Activated T-cell treated with anti-CD3 and anti-CD28 coated beads, Interleukin-2, amount 50 U/mL, for 1 hour (primary cell): ENCODE measurements around the gene KLHL11.

Source experiments
- DNase-seq: peaks from one replicate; pipeline ENCODE4 v3.0.0-alpha.2; 2020

The KLHL11 gene, protein sequence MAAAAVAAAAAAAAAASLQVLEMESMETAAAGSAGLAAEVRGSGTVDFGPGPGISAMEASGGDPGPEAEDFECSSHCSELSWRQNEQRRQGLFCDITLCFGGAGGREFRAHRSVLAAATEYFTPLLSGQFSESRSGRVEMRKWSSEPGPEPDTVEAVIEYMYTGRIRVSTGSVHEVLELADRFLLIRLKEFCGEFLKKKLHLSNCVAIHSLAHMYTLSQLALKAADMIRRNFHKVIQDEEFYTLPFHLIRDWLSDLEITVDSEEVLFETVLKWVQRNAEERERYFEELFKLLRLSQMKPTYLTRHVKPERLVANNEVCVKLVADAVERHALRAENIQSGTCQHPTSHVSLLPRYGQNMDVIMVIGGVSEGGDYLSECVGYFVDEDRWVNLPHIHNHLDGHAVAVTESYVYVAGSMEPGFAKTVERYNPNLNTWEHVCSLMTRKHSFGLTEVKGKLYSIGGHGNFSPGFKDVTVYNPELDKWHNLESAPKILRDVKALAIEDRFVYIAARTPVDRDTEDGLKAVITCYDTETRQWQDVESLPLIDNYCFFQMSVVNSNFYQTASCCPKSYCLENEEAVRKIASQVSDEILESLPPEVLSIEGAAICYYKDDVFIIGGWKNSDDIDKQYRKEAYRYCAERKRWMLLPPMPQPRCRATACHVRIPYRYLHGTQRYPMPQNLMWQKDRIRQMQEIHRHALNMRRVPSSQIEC

GRCh38 chr17:41864836-41865595, at the start of gene KLHL11:
TSS of gene KLHL11 (minus strand) at chr17:41865423. CDS start at chr17:41865370, 53 bp downstream.
- DNase-seq, result peak; percentile 89

- DNase-seq, result no peak
Measured at GRCh38 chr17:41915020-41915419, 49.8 kb upstream of the KLHL11 start.

DNA sequence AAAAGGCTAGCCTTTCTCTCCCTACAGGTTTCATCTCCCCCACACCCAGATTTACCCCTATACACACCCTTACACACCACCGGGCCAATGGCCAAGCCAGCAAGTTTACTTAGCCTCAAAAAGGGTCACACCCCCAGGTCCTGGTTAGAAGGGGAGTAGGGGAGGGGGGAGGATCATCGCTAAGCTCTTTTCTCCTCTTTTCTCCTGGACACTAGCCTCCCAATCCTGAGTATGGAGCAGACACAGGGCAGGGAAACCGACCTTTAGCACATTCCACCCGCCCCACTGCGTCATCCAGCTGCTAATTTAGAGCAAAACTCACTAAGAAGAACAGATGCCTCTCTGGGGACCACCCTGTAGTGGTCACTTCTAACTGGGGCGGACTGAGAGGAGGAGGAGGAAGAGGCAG, 49.1 kb upstream of the KLHL11 start:
- no peak for DNase-seq

GRCh38 chr17:41913798-41914197, 48.6 kb upstream of the KLHL11 start:
- DNase-seq, result no peak

DNA sequence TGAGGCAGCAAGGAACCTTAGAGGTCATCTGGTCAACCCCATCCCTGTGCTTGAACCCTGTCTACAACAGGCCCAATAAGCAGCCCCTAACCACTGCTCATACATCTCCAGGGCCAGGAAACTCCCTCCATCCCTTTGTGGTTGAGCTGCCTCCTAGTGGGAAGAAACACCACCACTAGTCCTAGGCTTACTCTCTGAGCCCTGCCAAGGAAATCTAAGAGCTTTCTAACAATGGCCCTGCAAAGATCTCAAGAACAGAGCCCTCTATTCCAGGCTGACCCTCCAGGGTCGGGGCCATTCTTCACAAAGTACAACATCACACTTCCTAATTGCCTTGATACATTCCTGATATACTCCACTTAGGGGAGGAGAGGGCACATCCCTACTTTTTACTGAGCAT, 47.7 kb upstream of the KLHL11 start:
- no peak for DNase-seq

- DNase-seq, result no peak
Measured at GRCh38 chr17:41910701-41911391, 45.6 kb upstream of the KLHL11 start.

- no peak for DNase-seq
Measured at GRCh38 chr17:41909088-41909487, 43.9 kb upstream of the KLHL11 start.

DNA sequence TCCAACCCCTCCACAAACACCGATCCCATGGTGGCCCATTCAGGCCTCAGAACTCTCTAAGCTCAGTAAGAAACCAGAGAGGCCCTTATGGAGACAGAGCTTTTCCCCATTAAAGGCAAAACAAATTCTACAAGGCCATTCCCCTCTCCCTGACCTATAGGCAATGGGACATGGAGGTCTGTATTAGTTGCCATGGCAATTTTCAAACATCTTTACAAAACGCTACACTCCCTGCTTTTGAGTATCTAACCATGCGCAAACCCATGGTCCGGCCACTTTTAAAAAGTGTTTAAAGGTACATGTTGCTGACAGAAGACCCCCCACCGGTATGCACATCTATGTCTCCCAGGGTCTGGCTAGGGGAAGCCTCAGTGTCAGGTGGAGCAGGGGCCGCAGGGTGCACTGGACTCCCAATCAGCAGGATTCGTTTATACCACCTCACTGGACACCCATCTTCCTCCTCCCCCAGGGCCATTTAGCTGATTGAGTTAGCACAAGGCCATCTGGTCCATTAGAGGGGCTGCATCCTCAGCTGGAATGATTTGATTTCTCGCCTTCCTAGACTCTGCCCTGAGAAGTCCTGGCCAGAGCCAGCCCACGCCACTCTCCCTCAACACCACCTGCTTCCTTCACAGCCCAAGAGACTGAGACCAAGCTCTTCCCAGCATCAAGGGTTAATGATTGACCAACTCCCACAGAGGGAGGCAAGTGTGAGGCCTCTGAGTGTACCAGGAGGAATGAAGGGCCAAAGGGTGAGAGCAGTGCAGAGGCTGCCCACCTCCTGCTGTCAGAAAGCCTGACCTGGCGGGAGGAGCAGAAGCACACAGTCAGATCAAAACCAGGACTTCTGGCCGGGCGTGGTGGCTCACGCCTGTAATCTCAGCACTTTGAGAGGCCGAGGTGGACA, 42.7 kb upstream of the KLHL11 start:
- no peak for DNase-seq

GRCh38 chr17:41907185-41907556, 41.9 kb upstream of the KLHL11 start:
- no peak for DNase-seq

DNA sequence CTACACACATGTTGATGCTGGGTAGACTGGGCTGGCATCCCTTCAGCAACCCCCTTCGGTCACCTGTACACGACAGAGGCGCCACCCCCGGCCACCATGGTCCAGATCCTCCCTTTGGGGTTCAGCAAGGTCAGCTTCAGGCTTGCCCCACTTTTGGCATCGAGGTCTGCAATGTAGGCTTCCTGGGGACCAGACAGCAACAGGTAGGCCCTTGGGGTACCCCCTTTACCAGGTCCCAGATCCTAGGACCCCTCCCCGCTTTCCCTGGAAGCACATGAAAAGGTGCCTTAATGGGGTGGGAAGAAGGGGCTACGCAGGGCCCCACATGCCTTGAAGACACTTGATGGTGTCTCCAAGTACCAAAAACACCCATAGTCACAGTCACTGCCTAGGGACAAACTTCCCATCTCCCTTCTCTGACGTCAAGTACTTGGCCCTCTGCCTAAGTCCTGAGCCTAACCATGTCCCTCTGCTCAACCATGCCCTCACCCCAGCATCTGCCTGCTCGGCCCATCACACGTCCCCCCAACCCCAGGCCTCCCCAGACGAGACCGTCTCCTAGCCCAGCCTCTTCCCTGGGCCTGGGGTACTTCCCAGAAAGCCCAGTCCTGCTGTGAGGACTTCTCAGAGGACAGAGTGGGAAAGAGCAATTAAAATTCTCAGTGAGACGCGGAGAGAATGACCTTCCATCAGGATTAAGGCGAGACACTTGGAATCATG, 41.4 kb upstream of the KLHL11 start:
- no peak for DNase-seq

DNA sequence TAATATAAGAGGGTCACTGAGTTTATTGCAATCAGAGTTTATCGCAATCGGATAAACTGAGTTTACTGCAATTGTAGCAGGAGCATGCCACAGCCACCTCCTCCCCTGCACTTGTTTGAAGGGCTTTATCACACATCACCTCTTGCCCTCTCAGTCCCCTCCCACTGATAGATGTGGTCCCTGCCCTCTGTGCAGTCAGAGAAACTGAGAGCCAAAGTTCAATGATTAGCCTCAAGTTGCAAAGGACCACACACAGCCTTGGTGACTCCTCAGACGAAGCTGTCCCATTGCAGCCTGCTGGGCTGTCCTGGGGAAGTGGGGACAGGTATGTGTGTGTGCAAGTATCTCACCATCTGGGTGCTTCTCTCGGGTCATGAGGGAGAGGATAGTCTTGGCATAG, 39.9 kb upstream of the KLHL11 start:
- no peak for DNase-seq

DNA sequence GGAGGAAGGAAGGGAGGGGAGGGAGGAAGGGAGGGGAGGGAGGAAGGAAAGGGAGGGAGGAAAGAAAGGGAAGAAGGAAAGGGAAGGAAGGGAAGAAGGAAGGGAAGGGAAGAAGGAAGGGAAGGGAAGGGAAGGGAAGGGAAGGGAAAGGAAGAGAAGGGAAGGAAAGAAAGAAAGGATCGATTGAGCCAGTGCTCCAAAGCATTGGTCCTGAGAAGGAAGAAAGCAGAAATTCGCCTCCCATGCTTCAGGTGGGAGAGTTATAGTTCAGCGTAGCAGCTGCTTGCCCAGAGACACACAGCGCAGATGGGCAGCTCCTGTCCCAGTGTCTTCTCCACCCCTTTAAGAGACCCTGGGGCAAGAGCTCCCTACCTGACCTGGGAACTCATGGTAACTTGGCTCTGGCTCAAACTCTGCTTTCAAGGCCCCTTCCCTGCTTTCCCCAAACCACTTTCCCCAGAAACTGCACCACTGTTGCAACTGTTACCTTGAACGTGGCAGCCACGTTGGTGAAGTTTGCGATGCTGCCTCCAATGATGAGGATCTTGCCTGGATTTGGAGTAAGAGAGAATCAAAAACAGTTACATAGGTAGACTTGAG, 39.1 kb upstream of the KLHL11 start:
- DNase-seq, result no peak

DNA sequence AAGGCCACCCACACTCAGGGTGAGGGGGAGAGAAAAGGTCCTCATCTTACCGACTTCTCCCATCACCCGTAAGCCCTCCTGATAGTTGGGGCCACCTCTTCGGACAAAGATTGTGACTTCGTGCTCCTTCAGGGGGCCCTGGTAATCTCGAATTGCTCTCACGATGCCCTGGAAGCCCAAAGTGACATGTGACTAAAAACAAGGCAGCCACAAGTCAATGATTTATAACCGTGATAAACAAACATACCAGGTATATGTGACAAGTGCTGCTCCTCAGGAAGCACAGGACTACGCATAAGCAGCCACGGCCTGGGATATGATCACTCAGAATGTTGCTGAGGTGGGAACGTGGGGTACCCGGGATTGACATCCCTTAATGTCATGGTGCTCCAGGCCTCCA, 36.4 kb upstream of the KLHL11 start:
- DNase-seq, result no peak

DNA sequence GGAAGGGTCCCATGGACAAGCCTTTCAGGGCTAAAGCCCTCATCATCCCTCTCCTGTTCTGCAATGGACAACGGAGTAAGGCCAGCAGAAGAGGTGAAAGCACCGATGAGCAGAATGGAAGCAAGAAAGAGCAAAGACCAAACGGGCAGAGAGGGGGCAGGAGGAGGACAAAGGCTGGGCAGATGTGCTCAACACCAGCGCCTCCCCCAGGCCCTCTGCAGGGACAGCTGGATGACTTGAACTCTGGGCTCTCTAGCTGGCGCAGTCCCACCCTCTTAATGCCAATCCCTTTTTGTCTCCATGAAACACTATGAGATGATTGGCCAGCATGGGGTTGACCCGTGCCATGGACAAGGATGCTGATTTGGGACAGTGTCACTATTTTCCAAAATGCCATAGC, 31.5 kb upstream of the KLHL11 start:
- no peak for DNase-seq

DNA sequence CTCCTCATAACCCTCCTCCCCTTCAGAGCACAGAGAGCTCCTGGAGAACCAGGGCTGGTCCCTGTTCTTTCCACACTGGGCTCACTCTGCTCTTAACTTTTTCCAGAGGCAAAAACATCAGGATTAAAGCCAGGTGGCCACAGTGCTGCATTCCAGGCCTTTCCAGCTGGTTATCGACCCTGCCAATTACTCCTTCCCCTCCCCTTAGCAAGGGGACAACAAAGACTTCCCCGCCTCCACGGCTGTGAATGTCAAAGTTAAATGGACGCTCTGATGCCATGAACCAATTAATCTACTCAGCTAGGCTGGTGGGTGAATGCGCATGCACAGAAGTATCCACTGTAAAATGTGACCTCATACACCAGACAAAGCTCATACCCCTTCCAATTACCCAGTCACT, 30.4 kb upstream of the KLHL11 start:
- no peak for DNase-seq

DNA sequence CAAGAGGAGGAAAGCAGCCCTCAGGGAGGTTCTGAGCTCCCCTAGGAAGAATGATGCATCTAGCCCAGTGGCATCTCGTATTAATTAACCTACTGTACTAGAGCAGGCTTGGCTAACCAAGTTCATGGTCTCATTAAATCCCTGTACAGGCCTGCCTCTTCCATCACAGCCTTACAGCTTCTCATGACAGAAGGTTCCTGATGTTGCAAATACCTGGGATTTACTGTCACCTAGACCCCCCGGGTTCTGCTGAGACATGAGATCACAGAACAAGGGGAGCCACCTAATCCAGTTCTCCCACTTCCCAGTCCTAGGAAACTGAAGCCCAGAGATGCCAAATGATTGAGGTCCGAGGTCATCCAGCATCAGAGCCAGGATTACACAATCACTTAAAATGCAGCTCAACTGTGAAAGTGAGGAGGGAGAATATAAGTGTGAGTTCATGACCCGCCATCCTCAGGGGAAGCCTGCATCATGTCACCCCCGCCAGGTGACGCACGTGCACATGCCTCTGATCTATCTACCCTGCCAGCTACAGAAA, 29.6 kb upstream of the KLHL11 start:
- DNase-seq, result no peak

GRCh38 chr17:41893384-41893783, 28.2 kb upstream of the KLHL11 start:
- DNase-seq, result no peak

DNA sequence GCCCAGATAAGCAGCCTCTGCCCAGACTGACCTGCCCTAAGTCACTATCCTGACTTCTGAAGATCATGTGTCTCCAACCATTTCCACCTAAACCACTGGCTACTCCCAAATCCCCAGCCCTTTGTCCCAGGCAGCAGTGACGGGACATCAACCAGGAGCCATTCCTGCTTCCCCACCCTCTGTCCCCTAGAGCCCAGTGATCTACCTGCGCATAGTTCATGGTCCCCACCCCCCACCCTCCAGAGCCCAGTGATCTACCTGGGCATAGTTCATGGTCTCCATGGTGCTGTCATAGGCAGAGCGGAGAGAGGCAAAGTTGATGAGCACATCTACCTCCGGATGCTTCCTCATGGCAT, 26.8 kb upstream of the KLHL11 start:
- DNase-seq, result no peak

DNA sequence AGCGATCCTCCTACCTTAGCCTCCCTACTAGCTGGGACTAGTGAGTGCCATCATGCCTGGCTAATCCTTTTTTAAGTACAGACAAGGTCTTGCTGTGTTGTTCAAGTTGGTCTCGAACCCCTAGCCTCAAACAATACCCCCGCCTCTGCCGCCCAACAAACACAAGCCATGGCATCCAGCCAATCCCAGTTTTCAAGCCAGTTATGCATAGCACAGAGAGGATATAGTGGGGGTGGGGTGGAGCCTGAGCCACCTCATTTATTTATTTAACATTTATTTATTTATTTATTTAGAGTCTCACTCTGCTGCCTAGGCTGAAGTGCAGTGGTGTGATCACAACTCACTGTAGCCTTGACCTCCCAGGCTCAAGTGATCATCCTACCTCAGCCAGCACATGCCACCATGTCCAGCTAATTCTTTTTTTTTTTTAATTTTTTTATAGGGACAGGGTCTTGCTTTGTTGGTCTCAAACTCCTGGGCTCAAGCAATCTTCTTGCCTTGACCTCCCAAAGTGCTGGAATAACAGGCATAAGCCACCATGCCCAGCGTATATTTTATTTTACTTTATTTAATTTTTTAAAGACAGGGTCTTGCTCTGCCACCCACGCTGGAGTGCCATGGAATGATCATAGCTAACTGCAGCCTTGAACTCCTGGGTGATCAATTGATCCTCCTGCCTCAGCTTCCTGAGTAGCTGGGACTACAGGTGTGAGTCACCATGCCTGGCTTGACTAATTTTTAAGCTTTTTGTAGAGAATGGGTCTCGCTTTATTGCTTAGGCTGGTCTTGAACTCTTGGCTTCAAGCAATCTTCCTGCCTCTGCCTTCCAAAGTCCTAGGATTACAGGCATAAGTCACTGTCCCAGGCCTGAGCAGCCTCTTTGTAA, 26.2 kb upstream of the KLHL11 start:
- no peak for DNase-seq
